Activated CD4-positive, alpha-beta T cell treated with anti-CD3 and anti-CD28 coated beads for 1 hour (primary cell): ENCODE data around the gene EIF5.

ENCODE experiments used
- DNase-seq: peaks from one replicate; pipeline ENCODE4 v3.0.0-alpha.2; 2020

The EIF5 gene

DNA sequence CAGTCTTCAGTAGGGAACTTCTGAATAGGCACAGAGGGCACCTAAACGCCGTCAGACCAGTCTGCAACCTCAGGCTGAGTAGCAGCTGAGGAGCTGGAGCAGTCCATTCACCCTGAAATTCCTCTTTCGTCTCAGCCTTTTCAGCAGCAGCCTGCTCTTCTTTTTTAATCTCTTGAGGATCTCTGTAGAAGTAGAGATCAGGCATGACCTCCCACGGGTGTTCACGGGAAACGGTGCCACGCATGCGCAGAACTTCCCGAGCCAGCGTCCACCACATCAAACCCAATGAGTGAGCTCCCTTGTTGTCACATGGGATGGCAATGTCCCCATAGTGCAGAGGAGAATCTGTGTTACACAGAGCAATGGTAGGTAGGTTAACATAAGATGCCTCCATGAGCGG, 40.1 kb downstream of the EIF5 start:
- DNase-seq, result no peak

DNA sequence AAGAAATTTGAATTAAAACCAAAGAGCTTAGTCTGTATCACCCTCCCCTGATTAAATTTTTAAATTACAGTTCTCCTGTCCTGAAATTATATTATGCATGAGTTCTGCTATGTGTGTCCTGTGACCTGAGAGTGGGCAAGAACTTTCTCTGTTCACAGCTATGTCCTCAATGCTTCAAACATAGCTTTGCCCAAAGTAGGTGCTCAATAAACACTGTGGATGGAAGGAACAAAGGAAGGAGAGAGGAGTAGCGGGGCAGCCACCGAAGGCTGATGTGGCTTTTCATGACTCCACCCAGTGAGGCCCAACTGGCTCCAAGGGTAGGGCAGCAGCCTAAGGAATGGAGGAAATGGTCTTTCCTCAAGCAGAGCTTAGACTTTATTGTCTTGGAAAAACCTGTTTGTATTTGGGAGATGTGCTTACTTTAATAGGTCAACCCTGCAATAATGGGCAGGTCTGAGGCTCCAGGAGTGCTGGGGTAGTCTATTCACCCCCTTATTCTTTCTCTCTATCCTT, 43.5 kb downstream of the EIF5 start:
- DNase-seq, result no peak

DNA sequence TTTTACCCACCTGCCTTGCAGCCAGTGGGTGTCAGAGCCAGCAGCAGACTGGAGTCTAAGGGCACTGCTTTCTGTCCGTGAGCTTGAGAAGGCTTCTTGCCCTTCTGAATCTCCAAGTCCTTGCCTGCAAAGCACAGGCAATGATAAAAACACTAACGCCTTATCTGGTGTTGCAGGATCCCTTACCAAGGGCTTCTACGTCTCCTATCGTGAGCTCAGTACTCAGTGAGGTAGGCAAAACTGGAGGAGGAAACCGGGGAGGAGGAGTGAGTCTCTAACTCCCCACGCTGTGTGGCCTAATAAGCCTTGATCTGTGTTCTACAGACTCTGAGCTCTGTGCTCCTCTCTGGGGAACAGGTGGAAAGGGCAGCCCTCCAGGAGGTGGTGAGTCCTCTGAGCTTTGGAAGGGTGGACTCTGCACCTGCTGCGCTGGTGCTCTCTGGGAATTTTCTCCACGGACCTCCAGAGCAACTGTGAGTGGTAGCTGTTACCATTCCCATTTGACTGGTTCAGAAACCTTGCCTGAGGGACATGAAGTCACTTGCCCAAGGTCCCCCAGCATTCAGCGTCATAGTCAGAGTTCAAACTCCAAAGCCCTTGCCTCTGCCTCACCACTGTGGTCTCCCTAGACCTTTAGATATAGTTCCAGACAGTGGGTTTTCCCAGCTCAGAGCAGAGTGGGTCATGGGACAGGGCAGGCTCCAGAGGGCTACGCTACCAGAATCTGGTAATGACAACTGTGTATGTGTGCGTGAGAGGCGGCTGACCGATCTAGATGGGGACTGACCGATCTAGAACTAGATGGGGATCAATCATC, 44.2 kb downstream of the EIF5 start:
- DNase-seq, result no peak

DNA sequence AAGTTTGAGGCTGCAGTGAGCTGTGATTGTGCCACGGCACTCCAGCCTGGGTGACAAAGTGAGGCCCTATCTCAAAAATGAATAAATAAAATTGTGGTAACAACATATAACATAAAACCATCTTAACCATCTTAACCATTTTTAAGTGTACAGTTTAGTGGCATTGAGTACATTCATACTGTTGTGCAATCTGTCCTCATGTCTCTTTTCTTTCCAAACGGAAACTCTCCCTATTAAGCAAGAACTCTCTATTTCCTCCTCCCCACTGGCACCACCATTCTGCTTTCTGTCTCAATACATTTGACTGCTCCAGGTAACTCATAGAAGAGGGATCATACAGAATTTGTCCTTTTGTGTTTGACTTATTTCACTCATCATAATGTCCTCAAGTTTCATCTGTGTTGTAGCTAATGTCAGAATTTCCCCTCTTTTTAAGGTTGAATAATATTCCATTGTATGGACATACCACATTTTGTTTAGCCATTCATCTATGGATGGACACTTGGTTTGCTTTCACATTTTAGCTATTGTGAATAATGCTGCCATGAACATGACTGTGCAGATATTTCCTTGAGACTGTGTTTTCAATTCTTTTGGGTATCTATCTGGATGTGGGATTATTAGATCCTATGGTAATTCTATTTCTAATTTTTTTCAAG, 46.8 kb downstream of the EIF5 start:
- DNase-seq, result no peak

DNA sequence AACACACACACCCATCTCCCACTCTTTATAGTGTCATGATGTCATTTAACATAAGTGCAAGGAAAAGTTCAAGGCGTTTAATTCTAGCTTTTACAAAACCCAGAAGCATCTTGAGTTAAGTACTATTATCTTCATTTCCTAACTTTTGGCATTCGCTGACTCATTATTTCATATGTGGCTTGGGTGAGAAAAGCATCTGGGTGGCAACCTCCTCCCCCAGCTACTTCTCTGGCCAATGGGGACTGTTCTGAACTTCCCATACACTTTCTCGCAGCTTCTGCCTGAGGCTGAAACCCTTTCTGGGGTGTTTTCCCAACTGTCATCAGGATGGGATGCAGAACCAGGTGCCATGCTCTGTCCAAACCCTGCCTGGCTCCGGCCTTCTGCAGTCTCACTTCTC, 48.3 kb downstream of the EIF5 start:
- no peak for DNase-seq

DNA sequence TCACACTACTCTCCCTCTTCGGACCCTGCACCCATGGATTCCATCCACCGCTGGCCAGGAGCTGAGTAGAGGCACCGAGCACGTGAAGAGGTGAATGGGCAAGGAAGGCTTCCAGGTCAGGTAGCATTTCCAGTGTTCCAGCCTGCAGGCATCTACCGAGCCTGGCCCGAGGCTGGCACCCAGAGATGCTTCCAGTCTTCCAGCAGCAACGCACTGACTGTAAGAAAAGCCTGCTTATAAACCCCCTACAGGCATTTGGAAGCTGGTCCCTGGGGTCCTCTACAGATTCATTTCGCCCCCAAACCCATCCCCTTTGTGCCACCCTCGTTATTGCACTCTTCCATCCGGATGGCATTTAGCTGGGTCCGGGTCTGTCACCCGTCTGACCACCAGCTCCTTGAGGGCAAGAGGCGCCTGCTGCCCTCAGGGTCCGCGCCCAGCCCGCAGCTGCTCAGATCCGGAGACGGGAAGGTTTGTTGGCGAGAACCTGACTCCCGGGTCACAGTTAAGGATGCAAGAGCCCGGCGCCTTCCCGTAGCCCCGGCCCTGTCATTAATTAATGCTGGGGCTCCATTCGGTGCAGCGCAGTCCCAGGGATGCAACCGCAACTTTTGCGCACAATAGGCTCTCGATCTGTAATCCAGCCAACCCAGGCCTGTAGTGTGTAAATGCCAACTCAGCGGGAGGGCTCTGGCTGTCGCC, 50.6 kb downstream of the EIF5 start:
- DNase-seq, result no peak

DNA sequence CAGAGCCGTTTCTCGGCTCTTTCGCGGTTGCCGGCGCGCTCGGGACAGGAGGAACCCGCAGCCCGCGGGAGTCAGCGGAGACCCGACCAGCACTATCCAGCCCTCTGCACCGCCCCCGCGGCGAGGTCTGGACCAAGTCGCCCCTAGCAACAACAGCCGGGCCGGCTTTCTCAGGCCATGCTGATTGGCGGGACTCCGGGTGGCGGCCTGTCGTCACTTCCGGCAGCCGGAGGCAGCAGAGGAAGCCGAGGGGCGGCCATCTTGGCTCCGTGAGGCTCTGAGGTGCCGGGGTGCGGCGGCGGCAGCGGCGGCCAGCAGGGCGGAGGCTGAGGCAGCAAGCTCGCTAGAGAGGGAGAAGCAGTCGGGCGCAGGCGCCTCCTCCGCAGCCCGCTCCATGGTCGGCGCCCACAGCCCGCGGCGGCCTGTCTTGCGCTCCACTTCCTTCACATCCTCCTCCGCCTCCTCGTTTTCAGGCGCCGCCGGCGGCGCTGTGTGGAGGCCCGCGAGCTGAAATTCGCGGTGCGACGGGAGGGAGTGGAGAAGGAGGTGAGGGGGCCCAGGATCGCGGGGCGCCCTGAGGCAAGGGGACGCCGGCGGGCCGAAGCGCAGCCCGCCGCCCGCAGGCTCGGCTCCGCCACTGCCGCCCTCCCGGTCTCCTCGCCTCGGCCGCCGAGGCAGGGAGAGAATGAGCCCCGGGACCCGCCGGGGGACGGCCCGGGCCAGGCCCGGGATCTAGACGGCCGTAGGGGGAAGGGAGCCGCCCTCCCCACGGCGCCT, 51.3 kb downstream of the EIF5 start, which contains the start of gene MARK3:
Gene MARK3 (plus strand): TSS at position 264 of the 777 bp plus-strand sequence. CDS start 615 bp downstream, outside the sequence.
- DNase-seq, result peak; percentile 95

DNA sequence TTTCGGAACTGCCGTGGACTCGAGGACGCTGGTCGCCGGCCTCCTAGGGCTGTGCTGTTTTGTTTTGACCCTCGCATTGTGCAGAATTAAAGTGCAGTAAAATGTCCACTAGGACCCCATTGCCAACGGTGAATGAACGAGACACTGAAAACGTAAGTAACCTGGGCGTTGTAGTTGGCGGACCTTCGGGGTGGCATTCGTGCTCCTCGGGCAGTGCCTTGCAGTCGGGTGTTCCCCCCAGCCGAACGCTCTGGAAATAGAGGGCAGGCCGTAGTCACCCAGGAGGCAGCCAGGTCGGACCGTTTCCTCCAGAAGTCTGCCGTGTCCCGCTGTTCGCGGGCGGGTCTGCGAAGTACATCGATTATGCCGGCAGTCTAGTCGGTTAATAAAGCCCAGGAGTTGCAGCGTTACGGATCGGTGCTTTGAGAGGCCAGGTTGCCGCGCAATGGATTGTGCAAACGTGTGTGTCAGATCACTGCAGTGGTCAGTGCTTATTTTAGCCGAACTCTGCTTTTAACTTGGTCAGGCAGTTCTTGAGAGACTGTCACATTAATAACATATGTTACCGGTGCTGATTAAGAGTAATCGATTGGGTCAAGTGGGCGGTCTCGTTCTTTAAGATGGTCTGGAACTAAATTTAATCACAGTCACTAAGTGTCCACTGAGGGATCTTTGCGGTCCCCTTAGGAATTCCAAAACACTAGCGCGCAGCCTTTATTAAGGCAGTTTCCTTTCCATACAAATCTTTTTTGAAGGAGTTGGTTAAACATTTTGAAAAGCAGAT, 52.1 kb downstream of the EIF5 start:
- DNase-seq, result peak; percentile 15

DNA sequence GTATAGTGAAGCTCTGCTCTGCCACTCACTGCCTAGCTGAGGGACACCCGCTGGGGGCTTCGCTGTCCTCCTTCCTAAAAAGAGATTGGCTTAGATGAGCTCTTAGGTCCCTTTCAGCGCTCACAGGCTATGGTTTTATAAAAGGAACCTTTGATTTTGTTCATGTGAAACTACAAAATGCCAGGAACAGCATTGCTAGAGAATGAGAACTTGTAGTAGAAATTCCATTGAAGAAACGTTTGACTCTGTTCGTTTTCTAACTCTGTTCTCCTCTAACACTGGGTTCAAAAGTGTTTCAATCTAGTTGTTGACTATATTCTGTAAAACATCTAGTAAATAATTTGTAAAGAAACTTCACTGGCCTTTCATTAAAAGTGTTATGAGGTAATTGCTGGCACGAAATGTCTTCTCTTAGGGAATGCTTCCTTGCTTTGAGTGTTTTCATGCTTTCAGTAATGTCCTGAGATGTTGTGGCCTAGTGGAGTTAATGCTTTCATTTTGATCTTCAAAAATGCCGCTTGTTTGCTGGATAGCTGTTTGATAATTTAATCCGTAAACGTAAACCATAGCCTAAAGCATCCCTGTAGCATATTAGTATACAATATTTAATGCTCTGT, 52.8 kb downstream of the EIF5 start:
- no peak for DNase-seq

DNA sequence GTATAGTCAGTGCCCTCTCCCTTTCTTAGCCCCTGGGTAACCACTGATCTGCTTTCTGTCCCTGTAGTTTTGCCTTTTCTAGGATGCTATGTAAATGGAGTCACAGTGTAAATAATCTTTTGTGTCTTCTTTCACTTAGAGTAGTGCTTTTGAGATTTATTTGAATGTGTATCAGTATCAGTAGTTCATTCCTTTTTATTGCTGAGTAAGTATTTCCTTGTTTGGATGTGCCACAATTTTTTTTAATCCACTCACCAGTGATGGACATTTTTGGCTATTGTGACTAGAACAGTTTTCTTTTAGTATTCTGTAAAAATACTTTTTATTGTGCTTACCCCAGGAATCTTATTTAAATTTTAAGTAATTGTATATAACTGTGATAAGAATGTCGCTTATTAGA, 54.6 kb downstream of the EIF5 start:
- no peak for DNase-seq

DNA sequence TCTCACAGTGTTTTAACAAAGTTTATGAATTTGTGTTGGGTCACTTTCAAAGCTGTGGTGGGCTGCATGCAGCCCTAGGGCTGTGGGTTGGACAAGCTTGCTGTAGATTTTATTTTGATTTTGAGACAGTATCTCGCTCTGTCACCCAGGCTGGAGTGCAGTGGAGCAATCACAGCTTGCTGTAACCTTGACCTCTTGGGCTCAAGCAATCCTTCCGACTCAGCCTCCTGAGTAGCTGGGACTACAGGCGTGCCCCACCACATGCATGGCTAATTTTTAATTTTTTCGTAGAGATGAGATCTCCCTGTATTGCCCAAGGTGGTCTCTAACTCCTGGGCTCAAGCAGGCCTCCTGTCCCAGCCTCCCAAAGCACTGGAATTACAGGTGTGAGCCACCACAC, 56.6 kb downstream of the EIF5 start:
- DNase-seq, result no peak

DNA sequence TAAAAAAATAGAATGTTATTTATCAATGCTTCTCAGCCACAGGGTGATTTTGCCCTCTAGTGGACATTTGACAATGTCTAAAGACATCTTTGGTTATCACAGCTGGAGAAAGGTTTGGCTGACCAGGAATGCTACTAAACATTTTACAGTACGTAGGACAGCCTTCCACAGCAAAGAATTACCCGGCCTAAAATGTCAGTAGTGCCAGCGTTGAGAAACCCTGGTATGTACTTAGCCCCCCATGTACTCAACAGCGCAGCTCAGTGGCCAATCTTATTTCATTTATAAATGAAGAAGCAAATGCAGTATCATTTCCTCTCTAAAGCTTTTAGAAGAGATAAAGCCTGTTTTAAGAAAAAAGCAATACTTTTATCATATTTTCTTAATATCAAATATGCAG, 57.0 kb downstream of the EIF5 start:
- DNase-seq, result no peak

DNA sequence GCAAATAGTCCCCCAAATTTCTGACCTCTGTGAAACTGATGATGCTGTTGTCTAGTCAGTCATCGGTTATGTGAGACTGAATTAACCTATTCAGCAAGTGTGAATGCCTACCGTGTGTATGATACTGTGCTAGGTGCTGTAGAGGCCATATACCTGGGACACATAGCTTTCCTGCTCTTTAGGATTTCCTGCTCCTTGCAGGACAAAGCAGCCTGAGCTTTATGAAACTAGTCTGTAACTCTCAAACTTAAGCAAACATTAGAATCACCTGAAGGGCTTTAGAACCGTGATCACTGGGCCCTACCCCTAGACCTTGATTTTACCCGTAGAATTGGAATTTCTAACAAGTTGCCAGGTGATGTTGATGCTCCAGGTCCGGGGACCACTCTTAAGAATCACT, 58.1 kb downstream of the EIF5 start:
- no peak for DNase-seq

DNA sequence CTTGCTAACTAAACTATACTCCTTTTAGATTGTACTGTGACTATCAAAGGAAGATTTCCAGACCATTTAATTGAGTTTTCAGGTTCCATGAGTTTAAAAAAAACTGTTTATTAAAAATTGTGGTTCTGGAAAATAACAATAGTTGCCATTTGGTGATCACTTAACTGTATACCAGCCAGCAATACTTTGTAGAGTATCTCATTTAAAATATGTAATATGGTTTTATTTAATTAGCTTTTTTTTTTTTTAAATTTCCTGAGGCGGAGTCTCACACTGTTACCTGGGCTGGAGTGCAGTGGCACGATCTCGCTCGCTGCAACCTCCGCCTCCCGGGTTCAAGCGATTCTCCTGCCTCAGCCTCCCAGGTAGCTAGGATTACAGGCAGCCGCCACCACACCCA, 58.5 kb downstream of the EIF5 start:
- DNase-seq, result no peak

DNA sequence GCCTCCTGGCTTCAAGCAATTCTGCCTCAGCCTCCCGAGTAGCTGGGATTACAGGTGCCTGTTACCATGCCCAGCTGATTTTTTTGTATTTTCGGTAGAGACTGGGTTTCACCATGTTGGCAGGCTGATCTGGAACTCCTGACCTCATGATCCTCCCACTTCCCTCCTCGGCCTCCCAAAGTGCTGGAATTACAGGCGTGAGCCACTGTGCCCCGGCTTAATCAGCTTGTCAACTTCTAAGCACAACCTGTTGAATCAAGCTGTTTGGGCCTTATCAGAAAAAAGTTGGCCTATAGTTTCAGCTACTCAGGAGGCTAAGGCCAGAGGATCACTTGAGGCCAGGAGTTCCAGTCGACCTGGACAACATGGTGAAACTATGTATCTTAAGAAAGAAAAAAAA, 59.0 kb downstream of the EIF5 start:
- no peak for DNase-seq

DNA sequence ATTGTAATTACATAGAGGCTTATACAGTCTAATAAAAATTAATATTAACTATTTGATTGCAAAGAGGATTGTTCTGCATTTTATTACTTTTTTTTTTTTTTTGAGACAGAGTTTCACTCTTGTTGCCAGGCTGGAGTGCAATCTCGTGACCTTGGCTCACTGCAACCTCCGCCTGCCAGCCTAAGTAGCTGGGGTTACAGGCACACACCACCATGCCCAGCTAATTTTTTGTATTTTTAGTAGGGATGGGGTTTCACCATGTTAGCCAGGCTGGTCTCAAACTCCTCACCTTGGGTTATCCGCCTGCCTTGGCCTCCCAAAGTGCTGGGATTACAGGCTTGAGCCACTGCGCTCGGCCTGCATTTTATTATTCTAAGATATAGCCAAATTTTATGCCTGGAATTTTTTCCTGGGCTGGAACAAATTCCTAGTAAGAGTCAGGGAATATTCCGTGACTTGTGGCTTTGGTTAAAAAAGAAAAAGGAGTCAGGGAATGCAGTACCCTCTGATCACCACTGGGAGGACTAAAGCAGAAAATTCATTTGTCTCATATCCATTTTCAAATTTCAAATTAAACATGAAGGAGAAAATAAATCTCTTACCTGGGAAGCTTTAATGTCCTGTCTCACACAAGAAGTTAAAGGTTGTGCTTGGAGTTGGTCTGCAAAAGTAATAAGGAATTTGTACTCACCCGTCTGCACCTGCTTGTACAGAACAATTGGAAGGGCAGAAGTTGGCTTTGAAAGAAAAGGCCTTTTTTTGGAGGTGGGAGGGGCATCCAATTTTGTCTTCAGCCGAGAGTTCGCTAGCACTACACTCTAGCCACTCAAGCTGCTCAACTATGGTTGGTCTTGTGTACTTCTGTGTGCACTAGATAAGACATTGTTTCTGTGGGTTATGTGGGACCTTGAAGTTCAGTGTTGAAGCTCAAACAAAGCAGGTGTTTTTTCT, 59.9 kb downstream of the EIF5 start:
- DNase-seq, result no peak
